ENCODE results near the gene TPRG1. TPM values are rescaled to one million over a fixed set of nuclear protein-coding genes. Genes with fewer than 3 reads are reported as not detected.

Gene TPRG1
- total RNA-seq (1 to 10 TPM; 2.1 to 2.9 TPM), total RNA-seq (0.73 to 71.6 (median 15.3) reads per million in 172 experiments)
- 10.0 TPM for polyA plus RNA-seq (2013, experiment 1 of 2)
- 9.3 TPM for polyA plus RNA-seq (2013, experiment 2 of 2)

- intact Hi-C loops (cut with DNase I, micrococcal nuclease) = no loop called here
- ChIA-PET POLR2A (no interaction called here), CTCF (no interaction called here)
- Histone ChIP-seq H3K27me3 (ENCODE audit: control insufficient read depth in 1 of 2, insufficient read depth in 2 of 2, low read length in 2 of 2) (no peaks in the 10 kb centered on the region), H3K4me1 (ENCODE audit: insufficient read depth, low read length) (peaks cover 5% of the 10 kb centered on the region), H3K36me3 (ENCODE audit: insufficient read depth, low read length) (no peaks in the 10 kb centered on the region), H3K9me3 (ENCODE audit: control insufficient read depth in 1 of 2, insufficient read depth in 1 of 2, low read length in 2 of 2) (no peaks in the 10 kb centered on the region), H3K27ac (ENCODE audit: low read depth in 1 of 2, low read length in 2 of 2) (no peak within 1 kb of the TSS), H3K4me3 (ENCODE audit: low read length) (no peak within 1 kb of the TSS)
- Mint-ChIP-seq H3K36me3 (ENCODE audit: low read depth) (no peaks in the 10 kb centered on the region), H3K4me3 (no peak within 1 kb of the TSS), H3K27ac (peak within 1 kb of the TSS; percentile 74), H3K27me3 (no peaks in the 10 kb centered on the region), H3K4me1 (ENCODE audit: low read depth) (peaks cover 22% of the 10 kb centered on the region), H3K9me3 (no peaks in the 10 kb centered on the region)
- TF ChIP-seq CTCF (IDR thresholded peaks at IDR 0.05) = no peak
- peak; percentile 53 for ATAC-seq (ENCODE audit: poor library complexity)
- peak in 1 of 14 experiments; percentile 15 for DNase-seq
Observed at GRCh38 chr3:189171707-189172106, at the start of gene TPRG1. Gene TPRG1 (plus strand): TSS chr3:189171971. CDS start chr3:189207385, 35,414 bp downstream.

- H3K36me3 ChIP-seq (ENCODE audit: insufficient read depth, low read length) = no peaks in the 10 kb centered on the region
- Mint-ChIP-seq H3K36me3 (ENCODE audit: low read depth) (no peaks in the 10 kb centered on the region), H3K4me1 (ENCODE audit: low read depth) (peaks cover 10% of the 10 kb centered on the region), H3K4me3 (peak overlapping the region; percentile 58), H3K27ac (peak overlapping the region; percentile 15), H3K9me3 (peaks cover 4% of the 10 kb centered on the region), H3K27me3 (no peaks in the 10 kb centered on the region)
- ChIA-PET POLR2A (interaction anchor here (4.1 kb wide), 1 partner anchor 10 kb away, joined by 23 read pairs; no protein-coding TSS in a partner anchor), CTCF (interaction anchor here (1.1 to 1.3 kb wide), 4 partner anchors 10 to 81 kb away, joined by 3 to 6 read pairs (median 4); no protein-coding TSS in a partner anchor)
- H3K9me3 ChIP-seq (ENCODE audit: control insufficient read depth in 1 of 2, insufficient read depth in 1 of 2, low read length in 2 of 2) = peaks cover 5 to 10% of the 10 kb centered on the region in 2 experiments
- TF ChIP-seq CTCF (IDR thresholded peaks at IDR 0.05) = no peak
- peak overlapping the region; percentile 24 for H3K4me3 ChIP-seq (ENCODE audit: low read length)
- H3K4me1 ChIP-seq (ENCODE audit: insufficient read depth, low read length) = peaks cover 12% of the 10 kb centered on the region
- no peak for ATAC-seq (ENCODE audit: poor library complexity)
- H3K27me3 ChIP-seq (ENCODE audit: control insufficient read depth in 1 of 2, insufficient read depth in 2 of 2, low read length in 2 of 2) = no peaks in the 10 kb centered on the region
- intact Hi-C loops (cut with DNase I, micrococcal nuclease) = no loop called here
- no peak for DNase-seq
- peak overlapping the region in 1 of 2 donors; percentile 31 for H3K27ac ChIP-seq (ENCODE audit: low read depth in 1 of 2, low read length in 2 of 2)
Observed at GRCh38 chr3:189122110-189122509, 49.7 kb upstream of the TPRG1 start.

- H3K27ac Mint-ChIP-seq = peak overlapping the region; percentile 15
- DNase-seq = peak in 1 of 14 experiments; percentile 38
- Histone ChIP-seq H3K27me3 (ENCODE audit: control insufficient read depth in 1 of 2, insufficient read depth in 2 of 2, low read length in 2 of 2) (no peaks in the 10 kb centered on the region), H3K36me3 (ENCODE audit: insufficient read depth, low read length) (no peaks in the 10 kb centered on the region), H3K27ac (ENCODE audit: low read depth in 1 of 2, low read length in 2 of 2) (peak overlapping the region in 1 of 2 donors; percentile 31), H3K9me3 (ENCODE audit: control insufficient read depth in 1 of 2, insufficient read depth in 1 of 2, low read length in 2 of 2) (peaks cover 5 to 10% of the 10 kb centered on the region in 2 experiments), H3K4me1 (ENCODE audit: insufficient read depth, low read length) (peaks cover 12% of the 10 kb centered on the region), H3K4me3 (ENCODE audit: low read length) (peak overlapping the region; percentile 24)
- no peaks in the 10 kb centered on the region for H3K36me3 Mint-ChIP-seq (ENCODE audit: low read depth)
- ChIA-PET POLR2A (interaction anchor here (4.1 kb wide), 1 partner anchor 9 kb away, joined by 23 read pairs; no protein-coding TSS in a partner anchor), CTCF (interaction anchor here (1.1 to 1.2 kb wide), 2 partner anchors 20 to 21 kb away, joined by 3 to 4 read pairs; no protein-coding TSS in a partner anchor)
- H3K27me3 Mint-ChIP-seq = no peaks in the 10 kb centered on the region
- H3K9me3 Mint-ChIP-seq = peaks cover 4% of the 10 kb centered on the region
- no peak overlapping the region for H3K4me3 Mint-ChIP-seq
- H3K4me1 Mint-ChIP-seq (ENCODE audit: low read depth) = peaks cover 10% of the 10 kb centered on the region
- ATAC-seq (ENCODE audit: poor library complexity) = no peak
- intact Hi-C loops (cut with DNase I, micrococcal nuclease) = no loop called here
- no peak for TF ChIP-seq CTCF (IDR thresholded peaks at IDR 0.05)
Observed at GRCh38 chr3:189122526-189123205, 49.1 kb upstream of the TPRG1 start.
